NK-92 treated with Interleukin-12 subunit alpha and Interleukin-12 subunit beta, amount 100 ng/mL, for 24 hours (cell line): ENCODE results near the gene IQCM.

ENCODE experiments used
- DNase-seq: peaks from one replicate; lab custom pipeline; 2025; lab: John Stamatoyannopoulos, UW

Gene IQCM, protein sequence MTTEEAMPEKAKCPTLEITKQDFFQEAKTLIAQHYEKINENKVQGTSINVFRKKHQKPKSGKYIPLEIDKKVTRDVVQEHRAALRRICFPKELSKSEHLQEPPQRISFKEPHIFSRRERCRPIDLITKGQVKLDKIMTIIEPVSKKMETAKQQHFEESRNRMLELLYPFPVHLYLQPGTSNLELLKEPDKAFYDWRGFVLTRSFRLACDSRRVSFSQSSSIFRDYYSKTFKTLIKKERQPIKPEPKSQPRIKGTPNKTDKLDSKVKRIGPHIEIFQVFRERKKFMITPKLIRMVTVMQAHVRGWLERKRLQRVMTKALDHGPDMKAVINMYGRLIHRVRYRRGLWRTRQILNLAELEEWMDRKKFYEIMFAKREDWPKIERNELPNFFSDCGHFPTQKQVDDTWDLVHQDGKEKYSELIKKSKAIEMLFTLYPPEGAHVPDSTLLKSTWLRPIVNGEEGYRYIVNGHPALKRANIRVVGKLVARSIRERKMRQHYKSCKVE

DNA sequence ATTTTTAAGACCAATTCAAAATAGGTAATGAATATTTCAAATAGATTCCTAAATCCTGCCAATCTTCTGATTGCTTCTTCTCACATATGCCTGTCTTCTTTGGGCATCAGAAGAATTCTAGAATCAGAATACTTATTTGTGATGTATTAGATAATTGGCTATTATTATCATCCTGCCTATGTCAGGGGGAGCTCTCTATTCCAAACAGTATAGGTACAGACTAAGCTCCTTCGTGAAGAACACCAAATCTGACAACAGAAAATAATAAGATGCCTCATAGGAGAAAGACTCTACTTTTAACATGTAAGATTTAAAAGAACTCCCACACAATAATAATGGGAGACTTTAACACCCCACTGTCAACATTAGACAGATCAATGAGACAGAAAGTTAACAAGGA, at the start of gene IQCM:
TSS of gene IQCM (minus strand) at position 101 of the 400 bp plus-strand sequence. CDS start 73,152 bp downstream, outside the sequence.
- no peak for DNase-seq

DNA sequence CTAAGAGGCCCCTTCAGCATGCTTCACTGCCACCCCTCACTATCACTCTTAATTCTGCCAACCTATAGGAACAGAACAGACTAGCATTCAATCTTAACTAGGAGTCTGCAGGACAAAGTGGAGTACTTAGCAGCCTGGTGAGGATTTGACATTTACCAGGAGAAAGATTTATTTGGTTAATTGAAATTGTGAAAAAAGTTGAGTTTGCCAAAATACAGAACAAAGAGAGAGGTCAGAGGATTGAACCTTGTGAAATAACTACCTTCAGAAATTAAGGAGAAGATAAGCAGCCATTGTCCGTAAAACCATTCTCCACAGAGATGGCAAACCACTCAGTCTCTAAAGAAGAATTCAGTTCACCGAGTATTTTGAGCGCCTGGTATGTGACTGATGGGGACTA, 41.8 kb upstream of the IQCM start:
- no peak for DNase-seq

DNA sequence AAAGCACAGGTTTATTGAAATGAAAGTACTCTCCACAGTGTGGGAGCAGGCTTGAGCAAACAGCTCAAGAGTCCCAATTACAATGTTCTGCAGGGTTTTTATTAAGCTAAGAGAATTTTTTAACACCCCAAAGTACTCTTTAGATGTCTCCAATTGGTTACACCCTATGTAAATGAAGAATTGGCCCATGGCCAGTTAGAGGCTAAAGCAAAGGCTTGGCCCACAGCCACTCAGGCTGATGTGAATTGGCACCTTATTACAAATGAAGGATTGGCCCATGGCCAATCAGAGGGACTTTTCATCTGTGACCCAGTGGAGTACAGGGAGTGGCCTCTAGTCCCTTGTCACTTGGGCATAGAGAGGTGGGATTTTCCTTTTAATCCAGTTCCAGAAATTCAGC, 30.1 kb upstream of the IQCM start:
- DNase-seq, result no peak

DNA sequence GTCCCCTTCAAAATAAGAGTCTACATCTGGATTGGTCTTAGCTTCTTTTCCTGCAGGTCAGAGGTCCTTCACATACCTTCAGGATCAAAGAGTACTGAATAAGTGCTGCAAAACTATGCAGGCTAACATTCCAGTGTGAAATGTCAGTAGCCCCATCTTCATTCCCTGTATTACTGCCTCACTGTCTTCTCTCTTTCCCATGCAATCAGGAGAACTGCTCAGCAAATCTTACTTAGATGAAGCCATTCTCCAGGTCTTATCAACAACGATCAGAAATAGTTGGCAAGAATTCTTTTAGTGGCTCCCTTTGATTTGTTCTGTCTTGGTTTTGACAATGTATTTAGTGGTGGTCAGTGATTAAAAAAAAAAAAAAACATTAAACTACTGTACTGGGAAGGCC, 26.0 kb upstream of the IQCM start:
- DNase-seq, result no peak

DNA sequence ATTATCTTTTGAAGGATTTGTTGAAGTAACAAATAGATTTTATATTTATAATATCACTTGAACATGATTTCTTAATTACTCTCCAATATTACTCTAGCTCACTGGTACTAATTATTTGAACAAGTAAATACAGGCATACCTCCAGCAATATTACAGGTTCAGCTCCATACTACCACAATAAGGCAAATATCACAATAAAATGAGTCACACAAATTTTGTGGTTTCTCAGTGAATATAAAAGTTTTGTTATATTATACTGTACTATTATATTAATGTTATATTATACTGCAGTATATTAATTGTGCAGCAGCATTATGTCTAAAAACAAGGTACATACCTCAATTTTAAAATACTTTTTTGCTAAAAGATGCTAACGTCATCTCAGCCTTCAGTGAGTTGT, 22.4 kb upstream of the IQCM start:
- DNase-seq, result no peak

DNA sequence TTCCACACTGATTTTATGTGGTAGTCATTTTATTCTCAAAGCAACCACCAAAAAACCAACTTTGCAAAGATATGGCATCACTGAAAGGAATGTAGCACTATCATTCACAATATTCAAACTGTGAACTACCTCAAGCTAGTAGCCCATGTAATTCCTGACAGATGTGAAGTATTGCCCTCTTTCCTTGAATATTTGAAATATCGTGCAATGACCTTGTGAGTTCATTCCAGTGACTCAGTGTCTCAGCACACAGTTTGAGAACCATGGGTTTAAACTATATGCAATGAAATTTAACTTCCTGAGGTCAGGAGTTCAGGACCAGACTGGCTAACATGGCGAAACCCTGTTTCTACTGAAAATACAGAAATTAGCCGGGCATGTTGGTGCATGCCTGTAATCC, 20.9 kb upstream of the IQCM start:
- DNase-seq, result no peak

DNA sequence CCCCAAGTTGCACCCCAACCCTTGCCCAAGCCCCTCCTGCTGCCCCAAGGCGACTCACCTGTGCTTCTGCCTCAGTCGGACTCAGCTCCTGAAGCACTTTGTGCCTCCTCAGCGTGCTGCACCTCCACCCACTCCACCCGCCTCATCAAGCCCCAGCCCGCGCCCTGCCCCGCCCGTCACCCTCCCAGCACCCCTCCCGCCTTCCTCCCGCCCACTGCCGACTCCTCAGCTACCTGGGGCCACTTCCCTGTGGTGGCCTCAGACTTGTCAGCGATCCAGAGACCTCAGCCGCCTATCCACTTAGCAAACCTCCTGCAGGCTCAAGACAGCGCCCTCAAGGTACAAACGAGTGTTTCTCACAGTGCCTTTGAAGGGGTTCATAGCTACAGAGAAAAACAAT, 19.6 kb upstream of the IQCM start:
- no peak for DNase-seq

DNA sequence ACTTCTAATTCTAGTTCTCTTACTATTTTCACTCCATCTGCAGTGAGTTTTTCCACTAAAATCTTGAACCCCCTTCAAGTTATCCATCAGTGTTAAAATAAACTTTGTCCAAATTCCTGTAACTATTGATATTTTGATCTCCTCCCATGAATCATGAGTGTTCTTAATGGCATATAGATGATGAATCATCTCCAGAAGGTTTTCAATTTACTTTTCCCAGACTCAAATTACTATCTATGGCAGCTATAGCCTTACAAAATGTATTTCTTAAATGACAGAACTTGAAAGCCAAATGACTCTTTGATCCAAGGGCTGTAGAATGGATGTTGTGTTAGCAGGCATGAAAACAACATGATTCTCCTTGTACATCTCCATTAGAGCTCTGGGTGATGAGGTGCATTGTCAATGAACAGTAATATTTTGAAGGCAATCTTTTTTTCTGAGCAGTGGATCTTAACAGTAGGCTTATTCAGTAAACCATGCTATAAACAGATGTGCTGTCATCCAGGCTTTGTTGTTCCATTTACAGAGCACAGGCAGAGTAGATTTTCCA, 16.1 kb upstream of the IQCM start:
- no peak for DNase-seq

DNA sequence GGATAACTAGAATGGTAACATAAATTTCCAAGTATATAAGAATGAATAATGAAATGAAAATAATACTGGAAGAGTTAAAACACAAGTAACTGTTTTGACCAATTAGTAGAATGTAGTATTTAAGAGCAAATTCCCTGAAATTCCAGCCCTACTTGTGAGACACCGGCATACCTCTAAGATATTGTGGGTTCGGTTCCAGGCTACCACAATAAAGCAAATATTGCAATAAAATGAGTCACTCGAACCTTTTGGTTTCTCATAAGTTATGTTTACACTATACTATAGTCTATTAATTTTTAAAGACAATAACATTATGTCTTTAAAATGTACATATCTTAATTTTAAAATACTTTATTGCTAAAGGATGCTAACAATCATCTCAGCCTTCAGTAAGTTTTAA, 15.2 kb upstream of the IQCM start:
- DNase-seq, result no peak

DNA sequence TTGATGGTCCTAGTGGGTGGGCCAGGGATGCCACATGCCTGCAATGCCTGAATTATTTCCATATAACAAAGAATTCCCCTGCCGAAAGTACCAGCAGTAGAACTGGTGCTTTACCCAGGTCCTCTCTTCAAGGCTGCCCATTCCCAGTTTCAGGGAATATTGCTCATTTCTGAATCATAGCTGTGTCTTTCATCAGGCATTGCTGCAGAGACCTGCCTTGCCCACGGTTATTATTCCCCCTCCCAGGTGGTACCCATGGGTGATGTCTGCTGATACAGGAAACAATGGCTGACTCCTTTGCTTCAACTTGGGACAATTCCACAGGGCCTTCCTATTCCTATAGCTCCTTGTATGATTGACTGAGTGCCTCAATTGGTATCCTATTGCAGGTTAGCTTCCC, 9.7 kb upstream of the IQCM start:
- no peak for DNase-seq

DNA sequence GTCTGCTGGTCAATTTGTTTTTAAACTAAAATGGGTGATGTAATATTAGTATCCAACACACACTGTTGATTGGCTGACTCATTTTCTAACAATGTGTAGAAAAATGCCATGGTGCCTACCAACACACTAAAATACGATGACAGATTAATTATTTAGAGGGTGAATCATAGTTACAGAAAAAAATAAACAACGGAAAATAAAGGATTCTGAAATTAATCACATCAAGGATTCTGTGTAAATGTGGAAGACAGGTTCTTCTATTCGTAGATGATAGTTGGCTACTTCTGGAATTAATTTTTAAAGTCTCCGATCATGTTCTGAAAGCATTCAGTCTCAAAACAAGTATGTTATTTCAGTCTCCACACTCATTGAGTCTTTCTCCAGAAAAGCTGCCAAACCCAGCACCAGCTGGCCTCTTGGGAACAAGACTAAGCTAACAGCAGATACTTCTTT, 8.2 kb upstream of the IQCM start:
- no peak for DNase-seq

DNA sequence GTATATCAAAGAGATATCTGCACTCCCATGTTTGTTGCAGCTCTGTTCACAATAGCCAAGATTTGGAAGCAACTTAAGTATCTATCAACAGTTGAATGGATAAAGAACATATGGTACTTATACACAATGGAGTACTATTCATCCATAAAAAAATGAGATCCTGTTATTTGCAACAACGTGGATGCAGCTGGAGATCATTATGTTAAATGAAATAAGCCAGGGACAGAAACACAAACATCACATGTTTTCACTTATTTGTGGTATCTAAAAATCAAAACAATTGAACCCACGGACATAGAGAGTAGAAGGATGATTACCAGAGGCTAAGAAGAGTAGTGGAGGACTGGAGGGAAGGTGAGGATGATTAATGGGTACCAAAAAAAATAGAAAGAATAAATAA, 14.2 kb downstream of the IQCM start:
- no peak for DNase-seq

DNA sequence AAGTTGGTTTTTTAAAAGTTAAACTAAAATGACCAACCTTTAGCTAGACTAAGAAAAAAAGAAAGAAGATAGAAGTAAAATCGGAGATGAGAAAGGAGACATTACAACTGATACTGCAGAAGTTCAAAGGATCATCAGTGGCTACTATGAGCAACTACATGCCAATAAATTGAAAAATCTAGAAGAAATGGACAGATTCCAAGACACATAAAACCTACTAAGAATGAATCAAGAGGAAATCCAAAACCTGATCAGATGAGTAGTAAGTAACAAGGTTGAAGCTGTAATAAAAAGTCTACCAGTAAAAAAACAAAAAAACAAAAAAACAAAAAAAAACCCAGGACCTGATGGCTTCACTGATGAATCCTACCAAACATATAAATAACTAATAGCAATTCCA, 16.1 kb downstream of the IQCM start:
- no peak for DNase-seq

DNA sequence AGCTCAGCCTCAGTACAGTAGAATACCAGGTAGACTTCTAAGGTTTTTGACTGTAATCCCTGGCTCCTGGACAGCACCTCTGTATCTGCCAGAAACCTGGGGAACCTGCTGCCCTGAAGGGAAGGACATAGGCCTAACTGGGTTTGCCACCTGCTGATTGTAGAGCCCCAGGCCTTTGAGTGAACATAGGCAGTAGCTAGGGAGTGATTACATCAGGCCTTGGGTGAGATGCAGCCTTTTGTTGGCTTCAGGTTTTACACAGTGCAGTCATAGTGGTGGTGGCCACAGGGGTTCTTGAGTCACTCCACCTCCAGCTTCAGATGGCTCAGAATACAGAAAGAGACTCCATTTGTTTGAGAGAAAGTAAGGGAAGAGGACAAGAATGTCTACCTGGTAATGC, 19.3 kb downstream of the IQCM start:
- DNase-seq, result peak; percentile 9

DNA sequence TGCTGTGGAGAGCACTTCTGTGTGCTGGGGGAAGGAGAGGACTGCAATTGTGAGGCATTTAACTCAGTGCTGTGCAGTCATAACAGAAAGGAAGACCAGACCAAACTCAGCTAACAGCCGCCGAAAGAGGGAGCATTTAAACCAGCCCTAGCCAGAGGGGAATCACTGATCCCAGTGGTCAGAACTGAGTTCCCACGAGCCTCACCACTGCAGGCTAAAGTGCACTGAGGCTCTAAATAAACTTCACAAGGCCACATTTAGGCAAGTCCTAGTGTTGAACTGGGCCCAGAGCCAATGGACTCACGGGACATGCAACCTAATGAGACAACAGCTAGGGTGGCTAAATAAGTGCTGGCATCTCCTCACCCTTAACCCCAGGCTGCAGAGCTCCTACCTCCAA, 20.4 kb downstream of the IQCM start:
- no peak for DNase-seq

DNA sequence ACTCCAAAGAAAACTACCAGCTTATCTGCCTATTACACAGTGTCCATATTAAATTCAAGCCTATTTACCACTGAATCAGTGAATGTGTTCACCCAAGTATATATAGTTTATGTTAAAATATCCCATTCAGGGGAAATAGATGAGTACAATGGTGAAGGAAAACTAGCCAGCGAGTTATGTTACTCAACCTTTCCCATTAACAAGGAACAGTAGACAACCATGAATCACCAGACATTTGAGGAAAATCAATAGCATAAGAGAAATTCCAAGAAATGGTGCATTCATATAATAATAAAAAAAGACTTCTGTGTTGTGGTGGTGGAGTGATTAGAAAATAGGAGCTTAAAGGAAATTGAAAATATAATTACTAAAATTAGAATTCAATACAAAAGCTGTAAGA, 21.3 kb downstream of the IQCM start:
- DNase-seq, result no peak

DNA sequence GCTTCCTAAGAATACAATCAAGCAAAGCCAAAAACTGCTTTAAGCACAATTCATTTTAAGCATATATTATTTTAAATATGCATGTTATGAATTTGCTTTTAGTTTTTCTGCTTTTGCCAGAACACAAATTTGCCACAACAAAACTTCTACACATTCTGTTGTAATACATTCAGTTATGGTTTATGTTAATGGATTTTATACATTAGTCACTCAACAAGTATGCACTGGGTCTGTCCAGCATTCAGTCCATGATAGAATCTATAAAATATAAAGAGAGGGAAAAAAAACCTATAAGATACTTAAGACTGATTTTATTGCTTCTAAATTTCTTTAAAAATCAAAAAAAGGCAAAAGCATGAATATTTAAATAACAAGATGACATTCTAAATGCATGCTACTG, 22.2 kb downstream of the IQCM start:
- no peak for DNase-seq

DNA sequence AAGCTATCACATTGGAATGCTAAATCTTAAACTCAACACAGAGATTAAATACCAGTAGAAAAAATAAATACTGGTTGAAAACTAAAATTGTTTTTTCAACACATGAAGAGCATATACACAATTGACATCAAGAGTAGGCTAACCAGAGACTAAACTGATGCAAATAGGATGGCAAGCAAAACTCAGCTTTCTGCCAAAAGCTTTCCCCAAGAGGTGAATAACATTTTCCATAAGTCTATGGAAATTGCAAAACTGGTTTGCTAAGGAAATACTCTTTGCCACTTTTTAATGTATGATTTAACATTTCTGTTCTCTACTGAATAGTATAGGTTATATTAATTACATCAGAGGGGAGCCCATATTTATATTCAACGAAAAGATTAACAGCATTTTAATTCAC, 23.8 kb downstream of the IQCM start:
- no peak for DNase-seq

DNA sequence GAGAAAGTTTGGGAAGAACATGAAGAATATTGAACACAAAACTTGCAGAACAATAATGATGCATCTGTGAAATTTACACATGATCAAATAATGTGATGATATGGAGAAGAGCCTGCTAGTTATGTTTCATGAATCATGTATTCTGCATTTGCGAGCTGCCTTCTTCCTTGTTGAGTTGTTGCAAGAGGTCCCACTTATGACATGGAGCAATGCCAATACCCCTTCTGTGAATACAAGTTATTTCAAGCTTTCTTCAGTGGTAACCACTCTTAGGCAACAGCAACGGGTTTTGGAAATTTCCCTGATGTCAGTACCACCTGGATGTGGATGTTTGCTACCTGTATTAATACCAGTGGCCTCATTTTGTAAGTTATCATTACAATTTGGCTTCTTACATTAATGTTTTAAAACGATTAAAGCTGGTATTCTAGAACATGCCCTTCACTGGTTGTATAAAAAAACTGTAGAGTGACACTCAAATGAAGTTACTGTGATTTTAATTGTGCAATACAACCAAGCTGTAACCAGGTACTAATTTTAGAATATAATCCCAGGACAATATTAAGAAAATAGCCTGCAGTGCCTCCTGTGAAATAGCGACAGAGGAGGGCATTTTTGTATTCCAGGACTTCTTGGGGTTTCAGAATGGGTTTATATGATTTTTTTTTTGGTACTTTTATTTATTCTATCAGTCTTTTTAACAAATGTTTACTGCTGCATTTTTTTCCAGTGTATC, 25.3 kb downstream of the IQCM start:
- no peak for DNase-seq

DNA sequence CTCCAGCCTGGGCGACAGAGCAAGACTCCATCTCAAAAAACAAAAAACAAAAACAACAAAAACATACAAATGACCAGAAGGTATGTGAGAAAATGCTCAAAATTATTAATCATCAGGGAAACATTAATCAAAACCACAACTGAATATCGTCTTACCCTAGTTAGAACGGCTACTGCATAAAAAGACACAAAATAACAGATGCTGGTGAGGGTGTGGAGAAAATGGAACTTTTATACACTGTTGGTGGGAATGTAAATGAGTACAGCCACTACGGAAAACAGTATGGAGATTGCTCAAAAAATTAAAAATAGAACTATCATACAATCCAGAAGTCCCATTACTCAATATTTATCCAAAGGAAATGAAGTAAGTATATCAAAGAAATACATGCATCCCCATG, 27.3 kb downstream of the IQCM start:
- DNase-seq, result no peak

DNA sequence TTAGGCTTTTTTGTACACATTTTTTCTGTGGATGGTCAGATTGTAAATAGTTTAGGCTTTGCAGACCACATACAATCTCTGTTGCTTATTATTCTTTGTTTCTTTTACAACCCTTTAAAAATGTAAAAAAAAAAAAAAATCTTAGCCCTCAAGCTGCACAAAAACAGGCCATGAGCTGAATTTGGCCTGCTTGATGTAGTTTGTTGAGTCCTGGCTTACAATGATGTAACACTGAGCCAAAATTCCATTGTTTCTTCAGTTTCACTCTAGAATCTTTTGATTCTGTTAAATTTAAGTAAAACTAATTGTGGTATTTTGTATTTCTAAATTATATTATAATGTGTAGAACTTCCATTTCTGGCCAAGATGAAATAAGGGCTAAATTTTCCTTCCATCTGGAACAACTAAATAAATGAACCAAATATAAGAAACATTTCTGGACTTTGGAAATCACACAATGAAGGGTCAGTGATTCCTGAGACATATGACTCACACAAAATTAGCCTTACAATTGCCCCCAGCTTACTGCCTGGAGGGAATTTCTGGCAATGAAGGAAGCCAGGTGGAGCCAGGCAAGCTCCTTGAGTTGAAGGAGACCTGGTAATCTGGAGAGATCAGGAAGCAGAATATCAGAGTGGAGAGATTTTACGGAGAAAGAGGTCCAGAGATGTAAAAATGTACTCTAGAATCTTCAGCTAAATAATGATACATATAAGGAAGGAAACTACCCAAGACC, 29.8 kb downstream of the IQCM start:
- DNase-seq, result no peak

DNA sequence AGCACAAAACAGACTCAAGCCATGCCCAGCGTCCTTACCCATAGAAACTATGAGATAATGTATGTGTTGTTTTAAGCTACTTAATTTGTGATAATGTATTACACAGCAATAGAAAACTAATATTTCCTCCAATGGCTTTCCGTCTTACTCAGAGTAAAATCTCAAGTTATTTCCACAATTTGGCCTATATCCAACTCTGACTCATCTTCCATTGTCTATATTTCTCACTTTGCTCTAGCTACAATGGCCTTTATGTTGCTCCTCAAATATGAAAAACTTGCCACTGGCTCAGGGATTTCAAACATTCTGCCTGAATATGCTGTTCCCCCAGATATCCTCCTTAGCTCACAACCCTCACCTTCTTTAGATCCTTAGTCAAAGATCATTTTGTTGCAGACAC, 31.6 kb downstream of the IQCM start:
- DNase-seq, result no peak
